ENCODE measurements around the gene LOX.

- no peak for TF ChIP-seq CTCF (IDR thresholded peaks at IDR 0.05)
- TF ChIP-seq POLR2A (IDR thresholded peaks at IDR 0.05), result no peak
Measured at GRCh38 chr5:122124766-122125165, 46.7 kb upstream of the LOX start.

All from thyroid gland (tissue), 4 donors.